ENCODE data around the gene TRIM25. TPM values are rescaled to one million over a fixed set of nuclear protein-coding genes. Genes with fewer than 3 reads are reported as not detected.

The TRIM25 gene
- total RNA-seq, 2 donors from 2014 or later: 69.9 to 98.1 TPM

DNA sequence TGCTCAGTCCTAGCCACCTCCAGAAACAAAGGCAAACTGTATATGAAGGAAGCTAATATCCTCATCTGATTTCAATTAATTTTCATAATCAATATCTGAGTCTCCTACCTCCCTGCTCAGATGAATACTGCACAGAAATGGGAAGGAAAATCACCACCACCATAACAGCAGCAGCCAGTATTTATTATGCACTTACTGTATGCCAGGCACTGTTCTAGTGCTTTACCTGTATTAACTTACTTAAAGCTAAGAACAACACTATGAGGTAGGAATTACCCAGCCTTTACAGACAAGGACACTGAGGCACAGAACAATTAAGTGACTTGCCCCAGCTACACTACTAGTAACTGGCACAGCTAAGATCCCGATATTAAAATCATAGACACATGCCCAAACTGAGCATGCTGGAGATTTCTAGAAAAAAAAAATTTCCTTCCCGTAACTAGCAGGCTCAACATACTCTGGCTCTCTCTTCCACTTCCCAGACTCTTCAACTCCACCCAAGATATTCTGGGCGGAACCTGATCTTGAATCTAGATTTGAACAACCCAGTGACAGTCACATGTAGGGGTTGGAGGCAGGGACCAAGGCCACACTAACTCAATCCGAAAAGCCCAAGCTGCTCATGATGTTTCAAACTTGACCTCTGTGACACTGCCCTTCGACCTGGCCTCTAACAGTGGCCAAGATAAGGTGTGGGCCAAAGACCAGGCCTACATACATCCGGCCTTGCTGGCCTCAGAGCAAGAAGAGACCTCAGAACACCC is 3.9 kb downstream of the TRIM25 start:
- peaks cover 6% of the 10 kb centered on the region for H3K4me1 ChIP-seq
- peak; percentile 61 for DNase-seq
- no peaks in the 10 kb centered on the region for H3K9me3 ChIP-seq
- TF ChIP-seq, protein P1, sequence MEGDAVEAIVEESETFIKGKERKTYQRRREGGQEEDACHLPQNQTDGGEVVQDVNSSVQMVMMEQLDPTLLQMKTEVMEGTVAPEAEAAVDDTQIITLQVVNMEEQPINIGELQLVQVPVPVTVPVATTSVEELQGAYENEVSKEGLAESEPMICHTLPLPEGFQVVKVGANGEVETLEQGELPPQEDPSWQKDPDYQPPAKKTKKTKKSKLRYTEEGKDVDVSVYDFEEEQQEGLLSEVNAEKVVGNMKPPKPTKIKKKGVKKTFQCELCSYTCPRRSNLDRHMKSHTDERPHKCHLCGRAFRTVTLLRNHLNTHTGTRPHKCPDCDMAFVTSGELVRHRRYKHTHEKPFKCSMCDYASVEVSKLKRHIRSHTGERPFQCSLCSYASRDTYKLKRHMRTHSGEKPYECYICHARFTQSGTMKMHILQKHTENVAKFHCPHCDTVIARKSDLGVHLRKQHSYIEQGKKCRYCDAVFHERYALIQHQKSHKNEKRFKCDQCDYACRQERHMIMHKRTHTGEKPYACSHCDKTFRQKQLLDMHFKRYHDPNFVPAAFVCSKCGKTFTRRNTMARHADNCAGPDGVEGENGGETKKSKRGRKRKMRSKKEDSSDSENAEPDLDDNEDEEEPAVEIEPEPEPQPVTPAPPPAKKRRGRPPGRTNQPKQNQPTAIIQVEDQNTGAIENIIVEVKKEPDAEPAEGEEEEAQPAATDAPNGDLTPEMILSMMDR (IDR thresholded peaks at IDR 0.05): no peak
- H3K9ac ChIP-seq (ENCODE audit: low read depth in 2 of 2, low read length in 2 of 2): peak overlapping the region in 1 of 2 donors; percentile 4
- no peak overlapping the region for H3K4me3 ChIP-seq
- H3K27ac ChIP-seq: peak overlapping the region; percentile 2
- peaks cover 14% of the 10 kb centered on the region for H3K36me3 ChIP-seq
- H3K27me3 ChIP-seq: no peaks in the 10 kb centered on the region
- intact Hi-C loops (cut with DNase I): no loop called here

DNA sequence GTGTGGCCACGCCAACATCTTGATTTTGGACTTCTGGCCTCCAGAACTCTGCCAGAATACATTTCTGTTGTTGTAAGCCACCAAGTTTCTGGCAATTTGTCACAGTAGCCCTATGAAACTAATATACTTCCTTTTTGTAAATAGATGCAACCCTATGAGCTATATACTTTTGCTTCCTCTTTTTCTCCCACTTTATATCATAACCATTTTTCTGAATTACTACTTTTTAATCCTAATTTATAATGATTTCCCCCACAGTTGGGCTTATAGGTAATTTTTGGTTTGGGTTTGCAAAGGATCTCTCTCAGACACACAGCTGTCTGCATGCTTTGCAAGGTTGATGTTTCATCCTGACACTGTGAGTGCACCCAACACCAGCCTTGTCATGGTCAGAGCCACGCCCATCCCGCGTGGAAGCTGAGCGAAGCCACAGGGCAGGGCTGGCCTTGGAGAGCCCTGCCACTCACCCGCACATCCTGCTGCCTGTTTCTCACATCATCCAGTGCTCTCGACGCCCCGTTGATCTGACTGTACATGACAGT is 5.8 kb downstream of the TRIM25 start:
- peaks cover 19% of the 10 kb centered on the region for H3K36me3 ChIP-seq

DNA sequence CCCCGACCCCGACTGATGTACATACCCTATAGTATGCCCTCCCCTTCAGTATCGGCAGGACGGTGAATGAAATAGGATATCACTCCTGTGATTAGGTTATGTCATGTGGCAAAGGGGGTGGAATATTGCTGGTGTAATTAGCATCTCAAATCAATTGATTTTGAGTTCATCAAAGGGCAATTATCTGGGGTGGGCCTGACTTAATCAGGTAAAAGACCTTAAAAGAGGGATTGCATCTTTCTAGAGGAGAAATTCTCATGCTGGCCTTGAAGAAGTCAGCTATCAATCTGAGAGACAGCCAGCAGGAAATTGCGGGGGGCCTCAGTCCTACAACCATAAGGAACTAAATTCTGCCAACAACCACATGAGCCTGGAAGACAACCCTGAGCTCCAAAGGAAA is 10.3 kb downstream of the TRIM25 start:
- H3K4me1 ChIP-seq: no peaks in the 10 kb centered on the region
- DNase-seq: no peak
- no peaks in the 10 kb centered on the region for H3K27me3 ChIP-seq
- no peak overlapping the region for H3K9ac ChIP-seq (ENCODE audit: low read depth in 2 of 2, low read length in 2 of 2)
- H3K4me3 ChIP-seq: no peak overlapping the region
- intact Hi-C loops (cut with DNase I): no loop called here
- peaks cover 32% of the 10 kb centered on the region for H3K36me3 ChIP-seq
- H3K27ac ChIP-seq: no peak overlapping the region
- no peaks in the 10 kb centered on the region for H3K9me3 ChIP-seq
- TF ChIP-seq, protein P1 (IDR thresholded peaks at IDR 0.05): no peak

More for the DNA sequence above, 5.8 kb downstream of the TRIM25 start:
- TF ChIP-seq, protein P1 (IDR thresholded peaks at IDR 0.05): no peak
- Histone ChIP-seq H3K9me3 (no peaks in the 10 kb centered on the region), H3K4me1 (peaks cover 6% of the 10 kb centered on the region), H3K9ac (ENCODE audit: low read depth in 2 of 2, low read length in 2 of 2) (no peak overlapping the region), H3K27me3 (no peaks in the 10 kb centered on the region), H3K27ac (peak overlapping the region; percentile 15), H3K4me3 (no peak overlapping the region)
- peak; percentile 61 for DNase-seq
- intact Hi-C loops (cut with DNase I): no loop called here

DNA sequence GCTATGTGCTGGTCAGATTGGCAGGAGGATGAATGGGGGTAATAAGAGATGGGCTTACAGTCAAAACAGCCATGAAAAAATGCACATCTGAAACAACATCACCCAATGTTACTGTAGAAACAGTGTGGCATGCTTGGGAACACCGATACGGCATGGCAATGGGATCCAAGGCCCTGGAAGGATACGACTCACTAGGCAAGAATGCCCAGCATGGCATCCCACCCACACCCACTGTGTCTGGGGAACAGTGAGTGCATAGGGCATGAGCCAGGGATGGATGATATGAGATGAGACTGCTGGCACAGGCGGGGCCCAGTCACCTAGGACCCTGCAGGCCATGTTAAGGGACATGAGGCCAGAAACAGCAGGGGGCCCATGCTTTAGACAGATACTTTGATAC is 11.5 kb downstream of the TRIM25 start:
- Histone ChIP-seq H3K9ac (ENCODE audit: low read depth in 2 of 2, low read length in 2 of 2) (no peak overlapping the region), H3K4me3 (no peak overlapping the region), H3K27me3 (no peaks in the 10 kb centered on the region), H3K36me3 (peaks cover 32% of the 10 kb centered on the region), H3K9me3 (no peaks in the 10 kb centered on the region), H3K27ac (no peak overlapping the region), H3K4me1 (no peaks in the 10 kb centered on the region)
- intact Hi-C loops (cut with DNase I): no loop called here
- DNase-seq: no peak
- TF ChIP-seq, protein P1 (IDR thresholded peaks at IDR 0.05): no peak

DNA sequence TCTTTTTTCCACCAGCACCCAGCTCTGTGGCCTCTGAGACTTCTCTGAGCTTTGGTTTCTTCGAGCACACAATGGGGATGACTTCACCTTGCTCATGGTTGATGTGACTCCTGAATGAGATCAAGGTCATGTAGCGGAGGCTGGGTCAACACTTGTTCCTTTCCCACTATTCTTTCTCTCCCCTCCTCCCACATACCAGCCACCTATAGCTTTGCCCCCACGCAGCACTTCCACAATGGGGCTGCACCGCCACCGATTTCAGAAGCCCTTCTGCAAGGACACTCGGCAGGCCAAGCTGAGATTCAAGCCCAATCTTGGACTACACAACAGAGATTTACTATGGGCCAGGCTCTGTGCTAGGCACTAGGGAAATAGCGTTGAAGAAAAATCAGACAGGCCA is 14.4 kb downstream of the TRIM25 start:
- H3K4me3 ChIP-seq: no peak overlapping the region
- TF ChIP-seq, protein P1 (IDR thresholded peaks at IDR 0.05): no peak
- no peaks in the 10 kb centered on the region for H3K9me3 ChIP-seq
- no peaks in the 10 kb centered on the region for H3K27me3 ChIP-seq
- DNase-seq: no peak
- intact Hi-C loops (cut with DNase I): no loop called here
- H3K36me3 ChIP-seq: peaks cover 27% of the 10 kb centered on the region
- H3K4me1 ChIP-seq: no peaks in the 10 kb centered on the region
- H3K27ac ChIP-seq: no peak overlapping the region
- H3K9ac ChIP-seq (ENCODE audit: low read depth in 2 of 2, low read length in 2 of 2): no peak overlapping the region

Data from colonic mucosa (tissue), 4 donors.